Activated effector memory CD4-positive, alpha-beta T cell treated with Interleukin-2 at 50 U/mL for 16 hours (primary cell): Measurements from ENCODE around the gene APMAP.

Experiments
- DNase-seq: peaks from one replicate; pipeline ENCODE4 v3.0.0-alpha.2; 2020

The APMAP gene

GRCh38 chr20:25024171-25024570, 31.6 kb upstream of the APMAP start:
- DNase-seq, result no peak

GRCh38 chr20:25023356-25023755, 30.8 kb upstream of the APMAP start:
- DNase-seq, result no peak

DNA sequence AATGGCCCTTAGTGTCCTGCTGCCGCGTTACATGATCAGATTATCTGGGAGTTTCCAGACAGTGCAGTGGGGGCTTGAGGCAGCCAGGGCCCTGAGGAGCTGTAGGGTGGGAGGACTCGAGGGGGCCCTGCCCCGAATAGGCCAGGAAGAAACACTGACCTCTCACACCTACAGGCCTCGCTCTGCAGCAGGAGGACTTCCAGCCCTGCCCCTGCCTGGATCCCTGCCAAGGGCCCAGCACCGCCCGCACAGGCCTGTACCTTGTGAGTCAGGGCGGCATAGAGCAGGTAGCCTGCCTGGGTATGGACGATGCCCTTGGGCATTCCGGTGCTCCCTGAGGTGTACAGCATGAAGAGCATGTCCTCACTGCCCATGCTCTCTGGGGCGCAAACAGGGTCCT, 30.1 kb upstream of the APMAP start:
- no peak for DNase-seq

- DNase-seq, result no peak
These were observed 28.8 kb upstream of the APMAP start for GRCh38 chr20:25021336-25021735.

GRCh38 chr20:25020901-25021301, 28.4 kb upstream of the APMAP start:
- DNase-seq, result no peak

DNA sequence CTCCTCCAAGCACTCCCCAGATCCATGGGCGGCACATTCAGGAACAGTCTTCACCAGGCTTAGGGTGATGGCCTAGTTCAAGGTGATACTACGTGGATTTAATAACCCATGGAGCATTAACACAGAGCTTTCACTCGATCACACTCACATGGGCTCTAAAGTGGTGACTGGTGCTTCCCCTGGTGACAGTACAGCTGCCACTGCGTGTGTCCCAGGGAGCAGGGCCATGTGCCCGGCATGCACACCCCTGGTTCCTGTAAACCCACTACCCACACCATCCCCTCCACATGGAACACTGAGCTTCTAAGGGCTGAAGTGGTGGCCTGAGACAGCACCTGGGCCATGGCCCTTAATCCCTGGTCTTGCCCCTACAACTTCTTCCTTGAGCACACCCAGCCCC, 27.8 kb upstream of the APMAP start:
- no peak for DNase-seq

GRCh38 chr20:25019381-25020155, 27.0 kb upstream of the APMAP start:
- DNase-seq, result no peak

DNA sequence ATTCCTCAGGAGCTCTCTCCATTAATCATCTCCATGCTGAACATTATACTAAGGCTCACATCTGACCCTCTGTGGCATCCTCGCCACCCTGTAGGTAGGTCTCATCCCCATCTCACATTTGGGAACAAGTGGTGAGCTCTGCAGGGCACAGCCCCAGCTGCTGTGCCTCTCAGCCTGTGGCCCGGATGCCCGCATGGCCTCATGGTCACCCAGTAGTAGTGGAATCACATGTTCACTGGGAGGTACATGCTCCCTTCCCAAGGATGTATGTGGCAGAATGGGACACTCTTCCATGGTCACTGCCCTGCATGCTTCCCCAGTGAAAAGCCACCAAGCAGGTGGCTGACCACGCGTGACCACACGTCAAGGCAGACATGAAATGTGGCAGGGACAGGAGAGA, 26.3 kb upstream of the APMAP start:
- no peak for DNase-seq

DNA sequence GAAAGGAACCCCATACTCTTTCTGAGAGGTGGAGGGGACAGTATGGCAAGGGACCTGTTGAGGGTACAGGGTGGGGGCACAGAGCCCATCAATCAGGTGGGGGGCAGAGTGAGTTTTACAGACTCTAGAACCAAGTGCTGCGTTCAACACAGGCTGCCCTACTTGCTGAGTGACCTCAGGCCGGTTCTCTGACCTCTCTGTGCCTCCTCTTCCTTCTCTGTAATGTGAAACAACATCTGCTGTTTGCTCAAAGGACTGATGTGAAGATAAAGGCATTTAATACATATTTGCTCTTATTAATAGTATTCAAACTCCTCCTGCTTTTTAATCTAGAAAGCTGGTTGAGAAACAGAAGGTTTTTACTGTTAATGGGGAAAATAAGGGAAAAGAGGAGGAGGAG, 25.9 kb upstream of the APMAP start:
- DNase-seq, result no peak

- no peak for DNase-seq
These were observed 24.8 kb upstream of the APMAP start for GRCh38 chr20:25017257-25017803.

DNA sequence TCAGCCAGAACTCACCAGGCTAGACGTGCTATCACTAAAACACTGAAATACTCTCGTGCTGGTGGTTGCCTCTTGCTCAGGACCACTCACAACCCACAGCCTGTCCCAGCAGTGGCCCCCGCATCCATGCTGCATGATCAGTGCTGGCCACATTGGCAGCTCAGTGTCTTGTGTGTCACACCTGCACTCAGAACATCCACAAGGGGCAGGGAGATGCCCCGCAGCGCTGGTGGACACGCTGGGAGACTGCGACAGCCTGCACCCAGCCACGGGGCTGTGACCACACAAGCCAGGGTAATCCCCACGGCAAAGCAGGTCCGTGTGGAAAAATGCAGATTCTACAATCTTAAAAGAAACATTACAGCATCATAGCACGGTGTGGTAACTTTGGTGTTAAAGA, 23.9 kb upstream of the APMAP start:
- no peak for DNase-seq

DNA sequence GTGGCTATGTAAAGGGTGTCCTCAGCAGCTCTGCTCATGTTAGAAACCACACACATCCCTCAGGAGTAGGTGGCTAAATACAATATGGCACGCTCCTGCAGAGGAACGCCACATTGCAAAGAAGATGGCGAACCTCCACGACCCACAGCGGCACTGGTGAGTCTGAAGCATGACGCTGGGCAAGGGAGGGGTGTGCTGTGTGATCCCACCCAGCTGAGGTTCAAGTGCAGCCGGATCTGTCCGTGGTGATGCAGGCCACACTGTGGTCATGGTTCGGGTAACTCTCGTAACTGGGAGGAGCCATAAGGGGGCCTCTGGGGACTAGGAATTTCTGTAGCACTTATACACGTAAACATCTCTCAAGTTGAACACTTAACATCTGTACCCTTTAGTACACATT, 23.4 kb upstream of the APMAP start:
- DNase-seq, result no peak

DNA sequence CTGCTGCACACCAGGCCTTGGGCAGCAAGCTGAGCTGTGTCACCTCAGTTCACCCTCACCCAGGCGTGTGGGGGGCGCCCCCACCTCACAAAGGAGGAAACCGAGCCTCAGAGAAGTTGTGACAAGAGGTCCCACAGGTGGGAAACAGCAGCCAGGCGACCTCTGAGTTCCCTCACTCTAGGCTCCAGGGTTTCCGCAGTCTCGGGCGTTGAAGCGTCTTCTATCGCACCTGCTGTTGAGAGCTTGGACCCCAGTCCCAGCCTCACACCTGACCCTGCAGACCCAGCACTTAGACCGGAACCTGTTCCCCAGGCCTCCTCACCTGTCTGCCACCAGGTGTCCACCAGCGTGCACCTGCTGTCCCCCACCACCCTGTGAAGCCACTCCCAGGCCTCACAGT, 22.3 kb upstream of the APMAP start:
- no peak for DNase-seq

DNA sequence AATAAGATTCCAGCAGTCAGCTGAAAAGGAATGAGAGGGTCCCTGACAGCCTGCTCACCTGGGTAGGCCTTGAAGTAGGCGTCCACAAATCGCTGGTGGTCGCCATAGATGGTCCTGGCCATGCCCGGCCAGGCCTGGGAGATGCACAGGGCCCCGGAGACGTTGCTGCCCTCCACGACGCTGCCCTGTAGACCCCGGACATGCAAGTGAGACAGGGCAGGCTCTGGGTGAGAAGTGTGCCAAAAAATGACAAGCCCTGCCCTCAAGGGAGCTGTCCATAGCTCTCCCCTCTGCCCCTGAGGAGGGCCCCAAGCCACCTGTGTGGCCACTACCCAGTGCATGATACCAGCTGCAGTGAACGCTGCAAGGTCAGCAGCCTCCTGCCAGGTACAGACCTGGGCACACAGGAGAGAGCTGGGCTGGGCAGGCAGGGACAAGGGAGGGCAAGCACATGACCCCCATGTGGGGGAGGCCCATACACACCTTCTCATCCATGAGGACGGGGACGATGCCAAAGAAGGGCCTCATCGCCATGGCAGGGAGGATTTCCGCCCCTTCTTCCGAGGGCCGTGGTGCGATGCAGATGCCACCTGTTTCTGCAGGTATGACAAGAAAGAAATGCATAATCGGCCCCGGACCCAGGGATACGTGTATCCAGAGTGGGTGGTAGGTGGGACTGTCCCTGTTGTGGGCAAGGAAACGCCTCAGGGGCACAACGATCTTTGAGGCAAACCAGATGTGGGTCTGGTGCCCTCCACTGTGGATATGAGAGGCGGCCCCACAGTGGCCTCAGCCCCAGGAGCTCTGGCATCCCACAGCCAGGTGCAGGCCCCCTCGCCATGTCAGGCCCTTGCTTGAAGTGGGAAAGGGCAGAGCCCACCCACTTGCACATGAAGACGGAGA, 21.2 kb upstream of the APMAP start:
- no peak for DNase-seq

GRCh38 chr20:25012616-25013189, 20.2 kb upstream of the APMAP start:
- no peak for DNase-seq

DNA sequence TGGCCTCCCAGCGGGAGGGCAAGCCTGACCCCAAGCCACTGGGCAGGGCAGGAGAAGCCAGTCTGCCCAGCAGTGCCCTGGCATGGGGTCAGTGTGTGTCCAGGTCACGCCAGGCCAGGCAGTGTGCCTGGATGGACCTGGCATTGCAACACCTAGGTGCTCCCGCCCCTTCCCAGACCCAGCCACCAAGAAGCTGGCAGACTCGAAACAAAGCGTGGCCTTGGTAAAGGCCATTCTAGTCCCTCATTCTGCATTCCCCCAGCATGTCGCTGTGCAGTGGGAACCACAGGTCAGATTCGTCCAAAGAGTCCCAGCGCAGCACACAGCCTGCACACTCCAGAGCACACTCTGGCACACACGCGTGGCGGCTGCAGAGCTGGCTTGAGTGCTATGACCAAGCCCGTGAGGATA, 19.3 kb upstream of the APMAP start:
- no peak for DNase-seq

DNA sequence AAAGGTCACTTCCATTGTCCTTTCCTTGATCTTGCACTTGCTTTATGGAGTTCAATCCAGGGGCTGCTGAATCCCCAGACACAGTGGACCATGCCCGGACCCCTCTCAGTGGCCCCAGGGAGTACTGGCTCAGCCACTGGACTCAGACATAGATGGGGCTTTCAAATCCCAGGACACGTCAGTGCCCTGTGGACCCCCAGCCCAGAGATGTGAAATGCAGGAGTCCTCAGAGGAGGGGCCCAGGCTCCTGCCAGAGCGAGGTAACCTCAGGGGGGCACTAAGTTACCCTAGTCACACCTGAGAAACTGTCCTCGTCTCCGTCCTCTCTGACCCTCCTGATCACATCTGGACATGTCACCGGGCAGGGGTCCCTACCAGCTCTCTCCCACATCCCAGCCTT, 18.7 kb upstream of the APMAP start:
- DNase-seq, result no peak

GRCh38 chr20:25009218-25010145, 16.9 kb upstream of the APMAP start:
- no peak for DNase-seq

- no peak for DNase-seq
These were observed 16.1 kb upstream of the APMAP start for GRCh38 chr20:25008388-25009217.

GRCh38 chr20:25007491-25008305, 15.1 kb upstream of the APMAP start:
- no peak for DNase-seq
